SK-N-DZ (cell line): Measurements from ENCODE around the gene UPB1.
"Not testable (repeated sequence)": the region's sequence is repeated elsewhere in the genome, so short reads cannot be mapped to it uniquely, and the experiment has no call there.

Experiments used
- DNase-seq: peaks from one replicate; pipeline ENCODE4 v3.0.0-alpha.2; 2015; ENCODE audit warnings: low spot score

Gene UPB1

GRCh38 chr22:24481641-24482040, 13.5 kb upstream of the UPB1 start:
- no peak for DNase-seq

GRCh38 chr22:24482575-24482974, 12.6 kb upstream of the UPB1 start:
- DNase-seq = no peak

- no peak for DNase-seq
Measured at GRCh38 chr22:24482998-24483397, 12.1 kb upstream of the UPB1 start.

DNA sequence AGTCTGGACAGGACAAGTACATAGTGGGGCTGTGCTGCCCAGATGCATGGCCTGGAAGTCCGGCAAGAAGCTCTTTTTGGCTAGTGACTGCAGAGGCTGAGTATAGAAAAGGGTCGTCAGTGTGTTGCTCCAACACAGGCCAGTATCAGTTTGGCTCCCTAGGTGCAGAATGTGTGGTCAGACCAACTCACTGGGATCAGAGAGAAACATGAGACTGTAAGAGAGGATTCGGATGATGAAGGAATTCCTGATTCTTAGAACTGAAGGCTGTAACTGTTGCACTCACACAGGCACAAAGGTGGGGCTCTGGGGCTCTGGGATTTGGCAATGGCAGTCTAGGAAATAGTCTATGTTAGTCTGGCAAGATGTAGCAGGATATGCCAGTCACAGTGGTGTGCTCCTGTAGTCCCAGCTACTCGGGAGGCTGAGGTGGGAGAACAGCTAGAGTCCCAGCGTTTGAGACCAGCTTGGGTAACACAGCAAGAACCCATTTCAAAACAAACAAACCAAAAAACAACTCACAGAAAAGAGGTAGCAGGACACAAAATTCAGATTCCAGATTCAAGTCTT, 11.1 kb upstream of the UPB1 start:
- DNase-seq = no peak

- DNase-seq = no peak
Measured at GRCh38 chr22:24485170-24485569, 10.0 kb upstream of the UPB1 start.

DNA sequence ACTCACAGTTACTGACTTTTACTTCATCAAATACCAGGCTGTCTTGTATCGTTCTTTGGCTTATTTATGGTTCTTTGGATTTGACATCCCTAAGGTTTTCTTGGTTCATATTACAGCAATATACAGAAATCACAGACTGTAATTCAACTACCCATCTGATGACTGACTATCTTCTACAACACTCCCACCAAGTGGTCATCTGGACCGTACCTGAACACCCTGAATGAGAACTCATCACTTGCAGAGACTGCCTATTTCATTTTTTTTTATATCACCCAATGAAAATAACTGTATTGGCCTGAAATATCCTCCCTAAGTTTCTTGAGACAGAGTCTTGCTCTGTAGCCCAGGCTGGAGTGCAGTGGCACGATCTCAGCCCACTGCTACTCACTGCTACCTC, 9.5 kb upstream of the UPB1 start:
- peak; percentile 33 for DNase-seq

DNA sequence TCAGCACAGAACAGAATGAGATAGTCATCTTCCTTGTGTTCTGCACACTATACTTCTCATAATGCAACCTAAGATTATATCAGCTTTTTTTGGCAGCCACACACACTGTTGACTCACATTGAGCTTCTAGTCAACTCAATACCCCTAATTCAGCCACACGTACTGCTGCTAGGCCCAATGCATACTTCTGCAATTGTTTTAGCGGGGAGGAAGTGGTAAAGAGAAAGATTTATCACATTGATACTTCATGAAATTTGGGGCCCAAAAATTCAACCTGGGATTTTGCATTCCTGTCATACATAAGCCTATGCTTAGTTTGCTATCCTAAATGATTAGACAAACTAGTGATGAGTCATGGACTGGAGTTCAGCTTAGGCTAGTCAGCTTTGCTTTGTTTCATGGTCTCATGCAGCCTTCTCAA, 8.6 kb upstream of the UPB1 start:
- DNase-seq = no peak

DNA sequence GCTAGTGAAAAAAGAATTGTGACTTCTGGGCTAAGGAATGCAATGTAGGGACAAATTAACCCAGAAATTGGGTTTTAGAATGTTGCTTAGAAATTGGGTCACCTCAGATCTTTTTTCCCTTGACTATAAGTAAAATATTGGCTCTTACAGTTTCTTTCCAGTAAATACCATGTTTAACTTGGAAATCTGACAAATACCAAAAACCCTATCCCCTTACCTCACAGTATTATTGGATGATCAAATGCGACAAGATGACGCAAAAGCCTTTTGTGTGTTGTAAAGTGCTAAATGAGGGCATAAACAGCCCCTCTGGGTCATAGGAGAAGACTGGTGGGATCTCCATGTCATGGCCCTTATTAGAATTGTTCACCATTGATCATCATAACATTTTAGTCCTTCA, 6.1 kb upstream of the UPB1 start:
- no peak for DNase-seq

- DNase-seq = not testable (repeated sequence)
Measured at GRCh38 chr22:24489434-24489833, 5.7 kb upstream of the UPB1 start.

GRCh38 chr22:24492391-24492790, 2.7 kb upstream of the UPB1 start:
- DNase-seq = no peak

DNA sequence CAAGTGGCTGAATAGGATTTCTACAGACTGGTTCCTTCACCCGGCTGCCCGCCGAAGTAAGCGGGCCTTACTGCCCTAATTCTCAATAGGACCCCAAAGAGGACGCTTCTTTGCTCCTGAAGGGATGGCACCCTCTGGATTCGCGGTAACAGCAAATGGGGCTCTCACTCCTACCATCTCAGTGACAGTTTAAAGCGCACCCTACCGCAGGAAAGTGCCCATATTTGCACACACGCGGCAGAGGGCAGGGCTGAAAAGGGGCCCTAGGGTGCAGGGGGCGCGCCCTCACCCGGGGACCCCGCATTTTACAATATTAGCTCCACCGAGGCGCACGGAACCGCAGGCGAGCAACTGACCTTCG, 985 bp upstream of the UPB1 start:
- no peak for DNase-seq

DNA sequence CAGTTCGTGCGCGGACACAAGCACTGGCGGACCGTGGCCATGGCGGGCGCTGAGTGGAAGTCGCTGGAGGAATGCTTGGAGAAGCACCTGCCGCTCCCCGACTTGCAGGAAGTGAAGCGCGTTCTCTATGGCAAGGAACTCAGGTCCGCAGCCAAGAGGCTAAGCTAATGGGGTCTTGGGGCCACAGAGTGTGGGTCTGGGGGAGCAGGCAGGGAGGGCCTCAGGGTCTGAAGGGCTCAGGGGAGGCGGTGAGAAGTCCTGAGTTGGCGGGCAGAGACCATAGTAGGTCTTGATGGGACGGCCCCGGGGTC, 188 bp downstream of the UPB1 start:
- DNase-seq = no peak

- no peak for DNase-seq
Measured at GRCh38 chr22:24496234-24496633, 1.1 kb downstream of the UPB1 start.

DNA sequence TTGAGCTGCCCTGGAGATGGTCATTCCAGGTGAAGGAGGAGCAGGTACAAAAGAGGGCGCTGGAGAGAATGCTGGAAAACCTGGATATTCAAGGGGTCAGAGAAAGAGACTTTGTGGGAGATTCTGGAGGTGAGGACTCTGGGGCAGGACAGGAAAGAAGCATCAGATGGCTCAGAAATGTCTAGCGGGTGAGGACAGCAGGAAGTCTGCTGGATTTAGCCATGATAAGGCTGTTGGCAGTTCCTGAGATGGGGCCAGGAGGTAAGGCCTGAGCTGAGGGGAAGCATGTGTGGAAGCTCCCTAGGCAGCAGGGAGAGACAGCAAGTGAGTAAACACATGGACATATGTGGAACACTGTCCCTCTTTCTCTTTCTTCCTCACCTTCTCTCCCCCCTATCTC, 1.5 kb downstream of the UPB1 start:
- no peak for DNase-seq

DNA sequence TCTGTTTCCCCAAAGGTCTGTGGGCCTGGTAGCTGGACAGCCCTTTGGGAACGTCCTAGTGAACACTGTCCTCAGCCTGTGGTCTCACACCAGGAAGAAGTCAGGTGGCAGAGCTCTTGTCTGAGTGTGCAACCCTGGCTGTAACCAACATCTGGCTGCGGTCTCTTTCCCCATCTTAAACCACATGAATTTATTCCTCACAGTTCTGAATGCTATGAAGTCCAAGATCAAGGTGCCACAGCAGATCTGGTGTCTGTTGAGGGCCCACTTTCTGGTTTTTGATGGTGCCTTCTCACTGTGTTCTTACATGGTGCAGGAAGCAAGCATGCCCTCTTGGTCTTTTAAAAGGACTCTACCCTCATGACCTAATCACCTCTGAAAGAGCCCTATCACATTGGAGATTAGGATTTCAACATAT, 2.7 kb downstream of the UPB1 start:
- no peak for DNase-seq

DNA sequence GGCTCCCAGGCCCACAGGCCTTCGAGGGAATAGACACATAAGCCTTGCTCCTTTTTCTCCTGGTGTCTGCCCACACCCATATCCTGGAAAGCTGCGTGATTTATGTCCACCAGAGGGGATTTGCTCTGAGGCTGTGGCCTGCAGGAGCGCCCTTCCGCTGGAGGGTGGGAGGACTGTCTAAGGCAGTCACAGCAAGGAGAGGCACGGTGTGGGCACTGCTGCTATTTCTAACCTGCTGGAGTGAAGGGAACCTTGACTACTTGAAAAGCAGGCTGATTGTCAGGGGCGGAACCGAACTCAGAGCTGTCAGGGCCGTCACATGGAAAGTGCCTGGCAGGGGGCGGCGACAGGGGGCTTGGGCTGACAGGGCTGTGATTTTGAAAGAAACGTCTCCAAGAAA, 3.7 kb downstream of the UPB1 start:
- DNase-seq = no peak

DNA sequence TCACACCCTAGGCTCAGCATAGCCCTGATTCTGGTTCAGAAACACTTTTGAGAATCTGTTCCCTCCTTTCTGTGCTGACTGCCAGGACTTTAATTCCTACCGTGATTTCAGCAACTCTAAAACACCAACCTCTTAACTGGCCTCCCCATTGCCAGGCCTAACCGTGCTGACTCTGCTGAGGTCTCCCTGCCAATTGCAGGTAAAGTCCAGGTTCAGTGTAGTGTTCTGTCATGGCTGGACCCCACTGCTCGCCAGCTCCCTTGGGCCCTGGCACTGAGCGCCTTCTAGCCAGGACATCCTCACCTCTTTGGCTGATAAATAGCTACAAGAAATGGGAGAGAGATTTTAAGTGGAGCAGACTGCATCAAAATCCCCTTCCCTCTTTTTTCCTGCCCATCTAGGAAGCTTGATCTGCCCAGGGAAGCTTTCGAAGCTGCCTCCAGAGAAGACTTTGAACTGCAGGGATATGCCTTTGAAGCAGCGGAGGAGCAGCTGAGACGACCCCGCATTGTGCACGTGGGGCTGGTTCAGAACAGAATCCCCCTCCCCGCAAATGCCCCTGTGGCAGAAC, 4.7 kb downstream of the UPB1 start:
- no peak for DNase-seq

- DNase-seq = no peak
Measured at GRCh38 chr22:24500277-24500820, 5.2 kb downstream of the UPB1 start.

DNA sequence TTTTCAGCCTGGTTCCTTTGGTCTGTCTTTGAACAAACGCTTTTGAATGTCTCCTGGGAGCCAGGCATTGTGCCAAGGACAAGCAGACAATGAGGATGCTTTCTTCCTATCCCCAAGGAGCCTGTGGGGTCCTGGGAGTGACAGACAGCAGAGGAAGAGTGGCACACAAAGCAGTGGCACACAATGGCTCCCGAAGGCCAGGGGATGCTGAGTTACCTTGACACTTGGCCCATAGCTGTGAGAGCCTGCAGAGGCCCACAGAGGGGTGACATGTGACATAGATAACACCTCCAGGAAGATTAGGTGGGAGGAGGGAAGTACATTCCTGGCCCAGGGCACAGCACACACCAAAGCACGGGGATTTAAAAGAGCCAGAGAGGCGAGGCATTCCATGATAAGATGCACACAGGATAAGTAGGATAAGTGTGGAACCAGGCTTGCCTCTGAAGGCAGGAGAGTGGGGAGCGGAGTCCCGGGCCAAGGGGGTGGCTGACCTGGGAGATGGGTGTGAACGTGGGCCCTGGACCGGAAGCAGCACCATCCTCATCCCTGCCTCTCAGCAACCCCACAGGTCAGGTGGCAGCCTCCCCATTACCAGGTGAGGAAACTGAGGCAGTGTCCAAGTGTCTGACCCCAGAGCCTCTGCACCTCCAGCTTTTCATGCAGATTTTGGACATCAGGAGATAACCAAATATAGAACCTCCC, 6.3 kb downstream of the UPB1 start:
- DNase-seq = no peak

DNA sequence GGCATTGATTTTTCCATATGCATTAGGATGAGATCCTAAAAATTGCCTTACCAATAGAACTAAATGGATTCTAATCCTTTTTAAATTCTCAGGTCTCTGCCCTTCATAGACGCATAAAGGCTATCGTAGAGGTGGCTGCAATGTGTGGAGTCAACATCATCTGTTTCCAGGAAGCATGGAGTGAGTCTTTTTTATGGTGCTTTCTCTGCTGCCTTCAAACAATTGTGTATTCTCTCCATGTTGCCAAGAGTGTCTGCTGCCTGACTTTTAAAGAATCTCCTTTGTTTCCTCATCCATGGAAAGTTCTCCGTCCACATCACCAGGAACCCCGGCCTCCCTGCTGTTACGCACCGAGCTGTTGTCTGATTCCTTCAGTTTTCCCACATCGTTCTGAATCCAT, 6.9 kb downstream of the UPB1 start:
- DNase-seq = no peak

- no peak for DNase-seq
Measured at GRCh38 chr22:24502541-24502940, 7.4 kb downstream of the UPB1 start.

DNA sequence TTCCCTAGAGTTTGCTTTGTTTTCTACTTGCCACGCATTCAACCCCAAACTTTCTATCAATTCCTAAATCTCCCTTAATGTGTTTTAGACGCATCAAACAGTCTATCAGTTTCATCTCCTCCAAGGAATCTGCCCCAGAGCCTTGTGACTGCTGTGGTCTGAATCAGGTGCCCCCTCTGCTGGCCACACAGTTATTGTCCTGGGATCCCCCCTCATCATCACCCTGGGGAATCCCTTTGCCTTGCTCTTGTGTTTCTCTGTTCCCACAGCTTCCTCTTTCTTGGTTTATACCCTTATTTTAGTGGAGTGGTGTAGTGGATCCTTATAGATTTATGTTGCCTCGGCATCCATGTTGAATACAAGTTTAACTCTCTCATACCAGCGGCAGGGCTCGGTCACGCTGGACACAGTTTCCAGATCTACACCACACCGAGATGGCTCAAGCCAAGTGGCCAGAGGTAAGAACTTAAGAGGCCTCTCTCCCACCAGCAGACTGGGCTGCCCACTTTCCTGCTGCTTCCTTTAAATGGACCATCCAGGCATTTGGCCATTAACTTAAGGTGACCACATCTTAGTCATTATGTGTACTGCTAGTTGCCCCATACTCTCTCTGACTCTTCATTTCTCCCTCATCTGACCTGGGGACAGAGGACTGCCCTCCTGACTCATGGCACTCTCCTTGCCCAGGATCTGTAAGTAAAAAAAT, 8.2 kb downstream of the UPB1 start:
- peak; percentile 60 for DNase-seq

DNA sequence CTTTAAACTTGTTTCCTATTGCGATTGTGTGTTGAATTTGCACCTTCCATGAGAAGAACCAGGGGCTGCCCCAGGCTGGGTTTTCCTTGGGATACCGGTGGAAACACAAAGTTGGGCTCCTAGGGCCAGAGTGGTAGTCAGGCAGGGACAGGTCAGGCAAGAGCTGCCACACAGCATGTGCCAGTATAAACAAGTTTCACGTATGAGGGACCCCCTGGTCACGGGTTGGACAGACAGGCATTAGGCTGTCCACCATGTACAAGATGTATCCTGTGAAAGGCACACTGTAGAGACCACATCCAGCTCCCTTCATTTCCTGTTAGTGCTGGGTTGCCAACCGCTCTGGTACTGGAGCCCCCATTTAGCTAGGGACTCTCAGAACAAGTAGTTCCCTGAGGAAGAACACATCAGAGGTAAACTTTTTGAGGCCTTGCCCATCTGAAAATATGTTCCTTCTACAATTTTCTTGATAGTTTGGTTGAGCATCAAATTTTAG, 8.8 kb downstream of the UPB1 start:
- DNase-seq = no peak
